GM19467 (cell line): Measurements from ENCODE around the gene TMEM117.

Source experiments
- ATAC-seq: cut with Tn5 transposase; IDR thresholded peaks from one replicate; pipeline ENCODE4 v1.9.1; 2021; ENCODE audit warnings: mild to moderate bottlenecking, moderate library complexity; ENCODE audit not compliant: unreplicated experiment

Gene TMEM117

GRCh38 chr12:43883311-43883710, 47.4 kb downstream of the TMEM117 start:
- ATAC-seq: no peak

- ATAC-seq: no peak
Observed at GRCh38 chr12:43883748-43884147, 47.9 kb downstream of the TMEM117 start.

GRCh38 chr12:43884683-43885410, 49.0 kb downstream of the TMEM117 start:
- ATAC-seq: no peak

- no peak for ATAC-seq
Observed at GRCh38 chr12:43887397-43887796, 51.5 kb downstream of the TMEM117 start.

GRCh38 chr12:43891856-43892574, 56.1 kb downstream of the TMEM117 start:
- no peak for ATAC-seq

GRCh38 chr12:43893670-43894069, 57.8 kb downstream of the TMEM117 start:
- no peak for ATAC-seq

- ATAC-seq: no peak
Observed at GRCh38 chr12:43895580-43896206, 59.8 kb downstream of the TMEM117 start.

GRCh38 chr12:43896496-43896895, 60.6 kb downstream of the TMEM117 start:
- ATAC-seq: no peak

GRCh38 chr12:43898474-43898873, 62.6 kb downstream of the TMEM117 start:
- ATAC-seq: no peak

GRCh38 chr12:43899574-43899973, 63.7 kb downstream of the TMEM117 start:
- ATAC-seq: no peak

GRCh38 chr12:43903686-43904085, 67.8 kb downstream of the TMEM117 start:
- ATAC-seq: no peak

- no peak for ATAC-seq
Observed at GRCh38 chr12:43912859-43913258, 77.0 kb downstream of the TMEM117 start.

GRCh38 chr12:43914391-43914790, 78.5 kb downstream of the TMEM117 start:
- no peak for ATAC-seq

GRCh38 chr12:43914923-43915468, 79.1 kb downstream of the TMEM117 start:
- no peak for ATAC-seq

GRCh38 chr12:43917896-43918295, 82.0 kb downstream of the TMEM117 start:
- ATAC-seq: no peak

GRCh38 chr12:43921666-43922337, 85.9 kb downstream of the TMEM117 start:
- ATAC-seq: no peak

- ATAC-seq: no peak
Observed at GRCh38 chr12:43930032-43930431, 94.2 kb downstream of the TMEM117 start.

GRCh38 chr12:43931187-43931586, 95.3 kb downstream of the TMEM117 start:
- ATAC-seq: no peak

GRCh38 chr12:43935581-43935980, 99.7 kb downstream of the TMEM117 start:
- no peak for ATAC-seq

- no peak for ATAC-seq
Observed at GRCh38 chr12:43937947-43938346, 102.1 kb downstream of the TMEM117 start.

GRCh38 chr12:43942379-43942778, 106.5 kb downstream of the TMEM117 start:
- no peak for ATAC-seq
